HepG2 (cell line): ENCODE results near the gene UBL5. TPM values are rescaled to one million over a fixed set of nuclear protein-coding genes. Genes with fewer than 3 reads are reported as not detected.

Source experiments
- DMAP1 ChIP-seq: IDR thresholded peaks from 2 replicates; pipeline ENCODE4 v1.6.1; 2016
- ZFX ChIP-seq: sonication (generic); formaldehyde crosslinking; IDR thresholded peaks from 2 replicates; pipeline ENCODE4 v1.4.0; 2020; ENCODE audit warnings: mild to moderate bottlenecking, low read depth, missing genetic modification reagents, moderate library complexity
- ZNF343 ChIP-seq: sonication (generic); formaldehyde crosslinking; IDR thresholded peaks from 2 replicates; pipeline ENCODE4 v1.4.0; 2020; ENCODE audit warnings: mild to moderate bottlenecking, missing genetic modification reagents
- ZSCAN25 ChIP-seq: sonication (generic); formaldehyde crosslinking; IDR thresholded peaks from 2 replicates; pipeline ENCODE4 v1.8.0; 2022; ENCODE audit warnings: mild to moderate bottlenecking, missing genetic modification reagents
- polyA plus RNA-seq, 8 experiments: library from polyadenylated mRNA; depleted of rRNA in 3 of 8; stranded (reverse) in 7 of 8; unstranded in 1 of 8; fragments of >200 nt; fragmentation: Illumina TruSeq in 4 of 8; extraction: Trizol in 4 of 8; gene quantifications; 2 replicates each; pipeline versions ENCODE4 v1.2.1 to v1.2.3, GENCODE V29; 2011 to 2016; ENCODE audit warnings: low read depth in 4 of 8, missing spikeins in 1 of 8, mixed read lengths in 1 of 8; ENCODE audit not compliant: insufficient read depth in 1 of 8
- total RNA-seq, 5 experiments: library from RNA; depleted of rRNA; stranded (reverse); fragments of >200 nt; fragmentation: Illumina TruSeq; extraction: Trizol; gene quantifications; 2 replicates each; pipeline ENCODE4 v1.2.3, GENCODE V29; 2016; ENCODE audit warnings: low read depth in 1 of 5
- TF ChIP-seq, protein P1 (sequence below): sonication (generic); formaldehyde crosslinking; IDR thresholded peaks from 2 replicates; pipeline ENCODE4 v1.4.0; 2020; ENCODE audit warnings: mild to moderate bottlenecking, missing genetic modification reagents
- TF ChIP-seq, protein P2 (sequence below), 2 experiments: sonication (generic) in 1 of 2; formaldehyde crosslinking in 1 of 2; IDR thresholded peaks; 2 replicates each; pipeline versions ENCODE4 v1.4.0 to v1.6.1; 2018 to 2020; ENCODE audit warnings: missing genetic modification reagents in 2 of 2, borderline replicate concordance in 1 of 2, low read depth in 1 of 2, mild to moderate bottlenecking in 1 of 2, missing biosample characterization in 1 of 2

The UBL5 gene
- total and polyA plus RNA-seq, 2 of the 13 experiments (the other 11 are each of a cell fraction or from before 2014, with no cell fraction given) = 373 to 487 TPM

DNA sequence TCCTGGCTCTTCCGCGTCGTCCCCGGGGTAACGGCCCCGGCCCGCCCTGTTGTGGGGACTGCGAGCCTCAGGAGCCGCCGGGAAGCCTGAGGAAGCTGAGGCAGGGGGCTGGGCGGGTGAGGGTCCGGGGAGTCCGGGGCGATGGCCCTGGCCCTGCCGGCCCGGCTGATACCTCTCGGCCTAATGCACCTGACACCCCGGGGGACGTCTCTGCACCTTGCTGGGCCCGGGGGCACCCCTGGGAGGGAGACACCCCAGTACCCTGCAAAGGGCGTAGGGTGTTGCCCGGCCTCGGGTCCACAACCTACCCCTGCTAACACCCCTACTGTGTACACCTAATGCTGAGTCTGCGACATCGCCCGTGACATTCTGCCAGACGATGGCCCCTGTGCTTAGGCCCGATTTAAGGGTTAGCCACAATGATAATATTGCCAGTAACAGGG is 7.8 kb downstream of the UBL5 start (continued):
- TF ChIP-seq, protein P1, sequence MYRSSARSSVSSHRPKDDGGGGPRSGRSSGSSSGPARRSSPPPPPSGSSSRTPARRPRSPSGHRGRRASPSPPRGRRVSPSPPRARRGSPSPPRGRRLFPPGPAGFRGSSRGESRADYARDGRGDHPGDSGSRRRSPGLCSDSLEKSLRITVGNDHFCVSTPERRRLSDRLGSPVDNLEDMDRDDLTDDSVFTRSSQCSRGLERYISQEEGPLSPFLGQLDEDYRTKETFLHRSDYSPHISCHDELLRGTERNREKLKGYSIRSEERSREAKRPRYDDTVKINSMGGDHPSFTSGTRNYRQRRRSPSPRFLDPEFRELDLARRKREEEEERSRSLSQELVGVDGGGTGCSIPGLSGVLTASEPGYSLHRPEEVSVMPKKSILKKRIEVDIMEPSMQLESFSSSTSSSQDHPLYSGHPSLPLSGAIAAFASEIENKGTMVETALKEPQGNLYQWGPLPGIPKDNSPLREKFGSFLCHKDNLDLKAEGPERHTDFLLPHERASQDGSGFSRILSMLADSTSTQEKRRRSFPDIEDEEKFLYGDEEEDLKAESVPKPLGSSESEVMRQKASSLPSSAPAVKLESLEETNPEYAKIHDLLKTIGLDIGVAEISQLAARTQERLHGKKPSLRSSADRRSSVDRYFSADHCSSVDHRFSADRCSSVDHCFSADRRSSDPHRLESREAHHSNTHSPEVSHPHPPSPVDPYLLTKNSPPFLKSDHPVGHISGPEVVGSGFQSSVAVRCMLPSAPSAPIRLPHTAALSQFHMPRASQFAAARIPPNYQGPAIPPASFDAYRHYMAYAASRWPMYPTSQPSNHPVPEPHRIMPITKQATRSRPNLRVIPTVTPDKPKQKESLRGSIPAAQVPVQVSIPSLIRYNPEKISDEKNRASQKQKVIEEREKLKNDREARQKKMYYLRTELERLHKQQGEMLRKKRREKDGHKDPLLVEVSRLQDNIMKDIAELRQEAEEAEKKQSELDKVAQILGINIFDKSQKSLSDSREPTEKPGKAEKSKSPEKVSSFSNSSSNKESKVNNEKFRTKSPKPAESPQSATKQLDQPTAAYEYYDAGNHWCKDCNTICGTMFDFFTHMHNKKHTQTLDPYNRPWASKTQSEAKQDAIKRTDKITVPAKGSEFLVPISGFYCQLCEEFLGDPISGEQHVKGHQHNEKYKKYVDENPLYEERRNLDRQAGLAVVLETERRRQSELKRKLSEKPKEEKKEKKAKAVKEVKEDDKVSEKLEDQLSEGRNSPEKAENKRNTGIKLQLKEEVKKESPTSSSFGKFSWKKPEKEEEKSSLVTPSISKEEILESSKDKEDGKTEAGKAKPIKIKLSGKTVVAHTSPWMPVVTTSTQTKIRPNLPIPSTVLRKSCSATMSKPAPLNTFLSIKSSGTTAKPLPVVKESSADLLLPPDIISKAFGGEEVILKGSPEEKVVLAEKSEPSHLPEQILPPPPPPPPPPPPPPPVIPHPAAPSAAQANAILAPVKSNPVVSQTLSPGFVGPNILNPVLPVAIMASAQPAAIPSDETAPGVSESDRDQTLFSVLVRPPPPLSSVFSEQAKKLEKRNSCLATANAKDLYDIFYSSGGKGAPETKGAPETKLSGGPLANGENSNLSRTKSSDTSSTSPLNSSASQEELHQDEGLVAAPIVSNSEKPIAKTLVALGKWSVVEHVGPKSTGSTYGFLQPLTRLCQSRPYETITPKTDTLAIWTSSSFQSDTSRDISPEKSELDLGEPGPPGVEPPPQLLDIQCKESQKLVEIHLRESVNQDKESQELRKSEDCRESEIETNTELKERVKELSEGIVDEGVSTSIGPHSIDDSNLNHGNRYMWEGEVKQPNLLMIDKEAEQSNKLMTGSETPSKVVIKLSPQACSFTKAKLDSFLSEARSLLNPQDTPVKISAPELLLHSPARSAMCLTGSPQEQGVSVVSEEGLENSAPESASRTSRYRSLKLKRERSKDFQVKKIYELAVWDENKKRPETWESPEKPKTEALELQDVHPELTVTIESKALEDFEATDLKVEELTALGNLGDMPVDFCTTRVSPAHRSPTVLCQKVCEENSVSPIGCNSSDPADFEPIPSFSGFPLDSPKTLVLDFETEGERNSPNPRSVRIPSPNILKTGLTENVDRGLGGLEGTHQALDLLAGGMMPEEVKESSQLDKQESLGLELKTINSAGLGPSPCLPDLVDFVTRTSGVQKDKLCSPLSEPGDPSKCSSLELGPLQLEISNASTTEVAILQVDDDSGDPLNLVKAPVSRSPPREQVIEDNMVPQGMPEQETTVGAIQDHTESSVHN (CRISPR knock-in tag) = peak; percentile 56; the same call in 1 of the 2 replicates
- TF ChIP-seq ZFX (CRISPR knock-in tag) (peak; percentile 29; the same call in 1 of the 2 replicates), ZSCAN25 (CRISPR knock-in tag) (0 out of 2 replicates have a peak, but pooled peaks have one; percentile 0), DMAP1 (CRISPR knock-in tag) (0 out of 2 replicates have a peak, but pooled peaks have one; percentile 6), ZNF343 (CRISPR knock-in tag) (0 out of 2 replicates have a peak, but pooled peaks have one; percentile 37)
- TF ChIP-seq, protein P2, sequence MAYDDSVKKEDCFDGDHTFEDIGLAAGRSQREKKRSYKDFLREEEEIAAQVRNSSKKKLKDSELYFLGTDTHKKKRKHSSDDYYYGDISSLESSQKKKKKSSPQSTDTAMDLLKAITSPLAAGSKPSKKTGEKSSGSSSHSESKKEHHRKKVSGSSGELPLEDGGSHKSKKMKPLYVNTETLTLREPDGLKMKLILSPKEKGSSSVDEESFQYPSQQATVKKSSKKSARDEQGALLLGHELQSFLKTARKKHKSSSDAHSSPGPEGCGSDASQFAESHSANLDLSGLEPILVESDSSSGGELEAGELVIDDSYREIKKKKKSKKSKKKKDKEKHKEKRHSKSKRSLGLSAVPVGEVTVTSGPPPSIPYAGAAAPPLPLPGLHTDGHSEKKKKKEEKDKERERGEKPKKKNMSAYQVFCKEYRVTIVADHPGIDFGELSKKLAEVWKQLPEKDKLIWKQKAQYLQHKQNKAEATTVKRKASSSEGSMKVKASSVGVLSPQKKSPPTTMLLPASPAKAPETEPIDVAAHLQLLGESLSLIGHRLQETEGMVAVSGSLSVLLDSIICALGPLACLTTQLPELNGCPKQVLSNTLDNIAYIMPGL (CRISPR knock-in tag; IDR thresholded peaks at IDR 0.05; ENCODE audit: borderline replicate concordance in 1 of 2, low read depth in 1 of 2) = peak in 1 of 2 experiments; percentile 66; a peak in 1 of 4 replicates
